Activated CD4-positive, alpha-beta T cell treated with anti-CD3 and anti-CD28 coated beads, Interleukin-2, Interleukin-4, amounts not matched to agents 100 ng/mL and 50 ng/mL, durations not matched to agents 16 hours and 8 hours (primary cell): Measurements from ENCODE around the gene LST1.

Experiments
- DNase-seq: peaks from one replicate; pipeline ENCODE4 v3.0.0-alpha.2; 2020; ENCODE audit warnings: low spot score

Gene LST1

GRCh38 chr6:31586008-31586407 lies at the start of gene LST1:
TSS of gene LST1 (plus strand) at chr6:31586277. CDS start at chr6:31587300, 1,023 bp downstream.
- no peak for DNase-seq

- no peak for DNase-seq
Observed at GRCh38 chr6:31538805-31539400, 47.2 kb upstream of the LST1 start.

- DNase-seq, result no peak
Observed at GRCh38 chr6:31540640-31541039, 45.4 kb upstream of the LST1 start.

GRCh38 chr6:31541059-31541657 lies 44.9 kb upstream of the LST1 start:
- peak; percentile 71 for DNase-seq

GRCh38 chr6:31541658-31542521 lies 44.2 kb upstream of the LST1 start, which contains the start of gene DDX39B:
TSS of gene DDX39B (minus strand) at chr6:31542003. CDS start at chr6:31540532, 1,471 bp downstream.
- peak; percentile 96 for DNase-seq

- no peak for DNase-seq
Observed at GRCh38 chr6:31543639-31544038, 42.4 kb upstream of the LST1 start.

- no peak for DNase-seq
Observed at GRCh38 chr6:31544676-31545075, 41.4 kb upstream of the LST1 start.

- DNase-seq, result no peak
Observed at GRCh38 chr6:31545291-31545690, 40.8 kb upstream of the LST1 start.

GRCh38 chr6:31546339-31546957 lies 39.6 kb upstream of the LST1 start, which contains the start of gene ATP6V1G2:
TSS of gene ATP6V1G2 (minus strand) at chr6:31546608. CDS start at chr6:31546559, 49 bp downstream.
- DNase-seq, result peak; percentile 94

- peak; percentile 97 for DNase-seq
Observed at GRCh38 chr6:31546958-31547726, 38.9 kb upstream of the LST1 start, which contains the start of gene NFKBIL1. TSS of gene NFKBIL1 (plus strand) at chr6:31547608. CDS start at chr6:31547695, 87 bp downstream.

GRCh38 chr6:31547727-31548543 lies 38.1 kb upstream of the LST1 start:
- DNase-seq, result no peak

GRCh38 chr6:31548544-31548873 lies 37.6 kb upstream of the LST1 start:
- no peak for DNase-seq

- DNase-seq, result peak; percentile 74
Observed at GRCh38 chr6:31551371-31551770, 34.7 kb upstream of the LST1 start.

GRCh38 chr6:31556307-31556706 lies 29.8 kb upstream of the LST1 start:
- DNase-seq, result no peak

GRCh38 chr6:31557443-31558317 lies 28.4 kb upstream of the LST1 start:
- DNase-seq, result no peak

- no peak for DNase-seq
Observed at GRCh38 chr6:31558318-31558625, 27.8 kb upstream of the LST1 start.

GRCh38 chr6:31558631-31559500 lies 27.2 kb upstream of the LST1 start:
- peak; percentile 72 for DNase-seq

GRCh38 chr6:31559606-31559957 lies 26.5 kb upstream of the LST1 start:
- no peak for DNase-seq
